Fibroblast of skin of right quadriceps (primary cell): ENCODE results near the gene MAPK14.

Source experiments
- DNase-seq: peaks from one replicate; pipeline ENCODE4 v3.0.0-alpha.2; 2013

Gene MAPK14

GRCh38 chr6:36038120-36038876 is 10.7 kb downstream of the MAPK14 start:
- DNase-seq: no peak

GRCh38 chr6:36039112-36039511 is 11.5 kb downstream of the MAPK14 start:
- no peak for DNase-seq

- no peak for DNase-seq
Observed at GRCh38 chr6:36040958-36041357, 13.3 kb downstream of the MAPK14 start.

GRCh38 chr6:36042618-36043260 is 15.1 kb downstream of the MAPK14 start:
- DNase-seq: no peak

- DNase-seq: no peak
Observed at GRCh38 chr6:36049582-36049981, 22.0 kb downstream of the MAPK14 start.

GRCh38 chr6:36050305-36050704 is 22.7 kb downstream of the MAPK14 start:
- DNase-seq: no peak

GRCh38 chr6:36050947-36051710 is 23.5 kb downstream of the MAPK14 start:
- no peak for DNase-seq

- peak; percentile 5 for DNase-seq
Observed at GRCh38 chr6:36052097-36052496, 24.5 kb downstream of the MAPK14 start.

- no peak for DNase-seq
Observed at GRCh38 chr6:36053878-36054277, 26.3 kb downstream of the MAPK14 start.

GRCh38 chr6:36054415-36054814 is 26.8 kb downstream of the MAPK14 start:
- DNase-seq: no peak

- DNase-seq: no peak
Observed at GRCh38 chr6:36054956-36055355, 27.3 kb downstream of the MAPK14 start.

- no peak for DNase-seq
Observed at GRCh38 chr6:36056178-36056577, 28.6 kb downstream of the MAPK14 start.

- no peak for DNase-seq
Observed at GRCh38 chr6:36061236-36061635, 33.6 kb downstream of the MAPK14 start.

- no peak for DNase-seq
Observed at GRCh38 chr6:36062247-36062646, 34.6 kb downstream of the MAPK14 start.

- DNase-seq: no peak
Observed at GRCh38 chr6:36063318-36064060, 35.9 kb downstream of the MAPK14 start.

GRCh38 chr6:36064770-36065396 is 37.3 kb downstream of the MAPK14 start:
- no peak for DNase-seq

GRCh38 chr6:36065916-36066315 is 38.3 kb downstream of the MAPK14 start:
- no peak for DNase-seq

- no peak for DNase-seq
Observed at GRCh38 chr6:36066817-36067216, 39.2 kb downstream of the MAPK14 start.

GRCh38 chr6:36067374-36068011 is 39.9 kb downstream of the MAPK14 start:
- no peak for DNase-seq

- no peak for DNase-seq
Observed at GRCh38 chr6:36068012-36068392, 40.4 kb downstream of the MAPK14 start.

GRCh38 chr6:36068586-36068985 is 41.0 kb downstream of the MAPK14 start:
- DNase-seq: no peak

GRCh38 chr6:36069573-36069972 is 42.0 kb downstream of the MAPK14 start:
- no peak for DNase-seq
